GM23338 (cell line): ENCODE measurements around the gene RGS19. TPM values are rescaled to one million over a fixed set of nuclear protein-coding genes. Genes with fewer than 3 reads are reported as not detected.

Experiments used
- ATAC-seq: fragments of 200-7000 bp; cut with Tn5 transposase; 3 replicates; pipeline ENCODE4 v1.9.1; 2020
- DNase-seq: peaks from one replicate; pipeline ENCODE4 v3.0.0-alpha.2; 2015; ENCODE audit warnings: low spot score
- H2AFZ ChIP-seq: fragments of 200-600 bp; sonication (generic); 2 replicates; pipeline ENCODE4 v1.8.0; 2016; ENCODE audit warnings: antibody characterized with exemption, mild to moderate bottlenecking, moderate library complexity
- H3F3A ChIP-seq: fragments of 200-600 bp; sonication (generic); replicated peaks from 2 replicates; pipeline ENCODE4 v1.8.0; 2017; ENCODE audit warnings: antibody characterized with exemption, mixed run types, low read depth
- H3K27ac ChIP-seq: fragments of 200-600 bp; sonication (generic); 2 replicates; pipeline ENCODE4 v1.6.1; 2016; ENCODE audit warnings: low read depth
- H3K27me3 ChIP-seq: fragments of 200-600 bp; sonication (generic); 2 replicates; pipeline ENCODE4 v1.8.0; 2016; ENCODE audit warnings: mild to moderate bottlenecking, mixed run types, moderate library complexity; ENCODE audit not compliant: insufficient read depth
- H3K36me3 ChIP-seq: fragments of 200-600 bp; sonication (generic); 2 replicates; pipeline ENCODE4 v1.8.0; 2016; ENCODE audit warnings: mild to moderate bottlenecking; ENCODE audit not compliant: insufficient read depth
- H3K4me1 ChIP-seq: fragments of 200-600 bp; sonication (generic); 2 replicates; pipeline ENCODE4 v1.8.0; 2016; ENCODE audit warnings: mild to moderate bottlenecking, moderate library complexity; ENCODE audit not compliant: insufficient read depth
- H3K4me2 ChIP-seq: fragments of 200-600 bp; sonication (generic); 2 replicates; pipeline ENCODE4 v1.7.1; 2017; ENCODE audit warnings: mixed run types
- H3K4me3 ChIP-seq: fragments of 200-600 bp; sonication (generic); 2 replicates; pipeline ENCODE4 v1.6.1; 2016; ENCODE audit warnings: mixed run types
- H3K79me2 ChIP-seq: fragments of 200-600 bp; sonication (generic); replicated peaks from 2 replicates; pipeline ENCODE4 v1.8.0; 2017; ENCODE audit warnings: mild to moderate bottlenecking; ENCODE audit not compliant: insufficient read depth
- H3K9me2 ChIP-seq: fragments of 200-600 bp; sonication (generic); 2 replicates; pipeline ENCODE4 v1.8.0; 2017; ENCODE audit not compliant: insufficient read depth
- H4K20me1 ChIP-seq: fragments of 200-600 bp; sonication (generic); replicated peaks from 2 replicates; pipeline ENCODE4 v1.8.0; 2017; ENCODE audit warnings: mild to moderate bottlenecking; ENCODE audit not compliant: insufficient read depth
- H3K27ac Mint-ChIP-seq: 2 replicates; pipeline ENCODE4 v1.8.0; 2020; ENCODE audit warnings: inconsistent platforms, mild to moderate bottlenecking, moderate library complexity, mixed read lengths
- H3K27me3 Mint-ChIP-seq: 3 replicates; pipeline ENCODE4 v1.8.0; 2022; ENCODE audit warnings: low read depth, mild to moderate bottlenecking, moderate library complexity, mixed read lengths, inconsistent platforms; ENCODE audit not compliant: insufficient read depth, poor library complexity
- H3K36me3 Mint-ChIP-seq: 3 replicates; pipeline ENCODE4 v1.8.0; 2021; ENCODE audit warnings: low read depth, mild to moderate bottlenecking, inconsistent platforms, moderate library complexity, mixed read lengths
- H3K4me1 Mint-ChIP-seq: 3 replicates; pipeline ENCODE4 v1.8.0; 2020; ENCODE audit warnings: mild to moderate bottlenecking, inconsistent platforms, mixed read lengths
- H3K4me3 Mint-ChIP-seq: 3 replicates; pipeline ENCODE4 v1.8.0; 2021; ENCODE audit warnings: moderate library complexity, mild to moderate bottlenecking, inconsistent platforms, mixed read lengths
- H3K9me3 Mint-ChIP-seq: 3 replicates; pipeline ENCODE4 v1.8.0; 2020; ENCODE audit warnings: moderate library complexity, mild to moderate bottlenecking, inconsistent platforms, mixed read lengths
- CREB1 ChIP-seq: fragments of 250-450 bp; sonication (Bioruptor Pico); IDR thresholded peaks from 2 replicates; pipeline ENCODE4 v1.5.0; 2020; ENCODE audit warnings: low read depth, mild to moderate bottlenecking, moderate library complexity
- CTCF ChIP-seq, 2 experiments: fragments of 200-600 bp in 1 of 2; sonication (generic) in 1 of 2; conservative IDR thresholded peaks; 2 replicates each; pipeline versions ENCODE4 v1.5.1 to v1.6.1; 2016 to 2017; ENCODE audit warnings: antibody characterized with exemption in 2 of 2, low read depth in 2 of 2, mild to moderate bottlenecking in 2 of 2, moderate library complexity in 1 of 2
- EZH2 ChIP-seq: fragments of 200-600 bp; sonication (generic); IDR thresholded peaks from one replicate; pipeline ENCODE4 v1.8.0; 2017; ENCODE audit warnings: antibody characterized with exemption, mild to moderate bottlenecking, low read depth; ENCODE audit not compliant: unreplicated experiment
- EZH2phosphoT487 ChIP-seq: fragments of 200-600 bp; sonication (generic); IDR thresholded peaks from one replicate; pipeline ENCODE4 v1.8.1; 2018; ENCODE audit warnings: antibody characterized with exemption; ENCODE audit not compliant: unreplicated experiment
- JUNB ChIP-seq: IDR thresholded peaks from one replicate; pipeline ENCODE4 v1.6.1; 2016; ENCODE audit warnings: antibody characterized with exemption; ENCODE audit not compliant: unreplicated experiment
- NANOG ChIP-seq: IDR thresholded peaks from 2 replicates; pipeline ENCODE4 v1.6.1; 2016; ENCODE audit warnings: antibody characterized with exemption, borderline replicate concordance
- POLR2AphosphoS5 ChIP-seq: IDR thresholded peaks from 2 replicates; pipeline ENCODE4 v1.6.1; 2016; ENCODE audit warnings: antibody characterized with exemption, low read depth
- STAT1 ChIP-seq: IDR thresholded peaks from one replicate; pipeline ENCODE4 v1.6.1; 2016; ENCODE audit warnings: antibody characterized with exemption; ENCODE audit not compliant: unreplicated experiment
- ZNF114 ChIP-seq: fragments of 250-450 bp; sonication (Bioruptor Pico); IDR thresholded peaks from 2 replicates; pipeline ENCODE4 v1.5.0; 2020; ENCODE audit warnings: mild to moderate bottlenecking, moderate library complexity
- ZNF331 ChIP-seq: fragments of 250-450 bp; sonication (Bioruptor Pico); IDR thresholded peaks from 2 replicates; pipeline ENCODE4 v1.5.0; 2020; ENCODE audit warnings: low read depth, mild to moderate bottlenecking, moderate library complexity
- polyA plus RNA-seq: library from polyadenylated mRNA; unstranded; fragments of >200 nt; fragmentation: Nextera tagmentation; extraction: Ambion mirVana; gene quantifications from 2 replicates; pipeline ENCODE4 v1.2.1, GENCODE V29; 2016
- total RNA-seq: library from RNA; depleted of rRNA; stranded (reverse); fragments of >200 nt; shearing (Covaris generic); gene quantifications from 2 replicates; pipeline ENCODE4 v1.2.3, GENCODE V29; 2014
- TF ChIP-seq, protein P1 (sequence below): IDR thresholded peaks from one replicate; pipeline ENCODE4 v1.6.1; 2018; ENCODE audit warnings: antibody characterized with exemption; ENCODE audit not compliant: unreplicated experiment
- TF ChIP-seq, protein P2 (sequence below): IDR thresholded peaks from 2 replicates; pipeline ENCODE4 v1.6.1; 2016; ENCODE audit warnings: antibody characterized with exemption
- TF ChIP-seq, protein P3 (sequence below): fragments of 250-450 bp; sonication (Bioruptor Pico); IDR thresholded peaks from 2 replicates; pipeline ENCODE4 v1.5.0; 2020; ENCODE audit warnings: mild to moderate bottlenecking, moderate library complexity

RGS19 gene
- total and polyA plus RNA-seq, 2 experiments from 2014 or later = 13.1 to 19.7 TPM

- no peaks in the 10 kb centered on the region for H4K20me1 ChIP-seq
- Mint-ChIP-seq H3K36me3 (peaks cover 2% of the 10 kb centered on the region; the same call in 1 of the 3 replicates), H3K27me3 (peaks cover 11% of the 10 kb centered on the region), H3K4me1 (peaks cover 13% of the 10 kb centered on the region; the same call in 2 of the 3 replicates), H3K4me3 (no peak overlapping the region), H3K9me3 (no peaks in the 10 kb centered on the region), H3K27ac (no peak overlapping the region)
- no peak overlapping the region for H3K4me2 ChIP-seq
- peaks cover 3% of the 10 kb centered on the region; the same call in 1 of the 2 replicates for H3K27me3 ChIP-seq
- H3K4me3 ChIP-seq = no peak overlapping the region
- DNase-seq (no peak), ATAC-seq (no peak)
- H3F3A ChIP-seq = 0 out of 2 replicates have a peak, but pooled peaks cover 4% of the 10 kb centered on the region
- no peak overlapping the region for H3K27ac ChIP-seq
- H2AFZ ChIP-seq = no peak overlapping the region
- peaks cover 11% of the 10 kb centered on the region; the same call in 1 of the 2 replicates for H3K4me1 ChIP-seq
- TF ChIP-seq ZNF114 (CRISPR knock-in tag) (no peak), CTCF (conservative IDR thresholded peaks at IDR 0.05; ENCODE audit: low read depth in 2 of 2) (no peak), EZH2phosphoT487 (no peak), CREB1 (no peak), POLR2AphosphoS5 (no peak), STAT1 (no peak), EZH2 (no peak), ZNF331 (CRISPR knock-in tag) (no peak), NANOG (no peak), JUNB (no peak)
- TF ChIP-seq, protein P1, sequence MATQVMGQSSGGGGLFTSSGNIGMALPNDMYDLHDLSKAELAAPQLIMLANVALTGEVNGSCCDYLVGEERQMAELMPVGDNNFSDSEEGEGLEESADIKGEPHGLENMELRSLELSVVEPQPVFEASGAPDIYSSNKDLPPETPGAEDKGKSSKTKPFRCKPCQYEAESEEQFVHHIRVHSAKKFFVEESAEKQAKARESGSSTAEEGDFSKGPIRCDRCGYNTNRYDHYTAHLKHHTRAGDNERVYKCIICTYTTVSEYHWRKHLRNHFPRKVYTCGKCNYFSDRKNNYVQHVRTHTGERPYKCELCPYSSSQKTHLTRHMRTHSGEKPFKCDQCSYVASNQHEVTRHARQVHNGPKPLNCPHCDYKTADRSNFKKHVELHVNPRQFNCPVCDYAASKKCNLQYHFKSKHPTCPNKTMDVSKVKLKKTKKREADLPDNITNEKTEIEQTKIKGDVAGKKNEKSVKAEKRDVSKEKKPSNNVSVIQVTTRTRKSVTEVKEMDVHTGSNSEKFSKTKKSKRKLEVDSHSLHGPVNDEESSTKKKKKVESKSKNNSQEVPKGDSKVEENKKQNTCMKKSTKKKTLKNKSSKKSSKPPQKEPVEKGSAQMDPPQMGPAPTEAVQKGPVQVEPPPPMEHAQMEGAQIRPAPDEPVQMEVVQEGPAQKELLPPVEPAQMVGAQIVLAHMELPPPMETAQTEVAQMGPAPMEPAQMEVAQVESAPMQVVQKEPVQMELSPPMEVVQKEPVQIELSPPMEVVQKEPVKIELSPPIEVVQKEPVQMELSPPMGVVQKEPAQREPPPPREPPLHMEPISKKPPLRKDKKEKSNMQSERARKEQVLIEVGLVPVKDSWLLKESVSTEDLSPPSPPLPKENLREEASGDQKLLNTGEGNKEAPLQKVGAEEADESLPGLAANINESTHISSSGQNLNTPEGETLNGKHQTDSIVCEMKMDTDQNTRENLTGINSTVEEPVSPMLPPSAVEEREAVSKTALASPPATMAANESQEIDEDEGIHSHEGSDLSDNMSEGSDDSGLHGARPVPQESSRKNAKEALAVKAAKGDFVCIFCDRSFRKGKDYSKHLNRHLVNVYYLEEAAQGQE = no peak
- TF ChIP-seq, protein P2, sequence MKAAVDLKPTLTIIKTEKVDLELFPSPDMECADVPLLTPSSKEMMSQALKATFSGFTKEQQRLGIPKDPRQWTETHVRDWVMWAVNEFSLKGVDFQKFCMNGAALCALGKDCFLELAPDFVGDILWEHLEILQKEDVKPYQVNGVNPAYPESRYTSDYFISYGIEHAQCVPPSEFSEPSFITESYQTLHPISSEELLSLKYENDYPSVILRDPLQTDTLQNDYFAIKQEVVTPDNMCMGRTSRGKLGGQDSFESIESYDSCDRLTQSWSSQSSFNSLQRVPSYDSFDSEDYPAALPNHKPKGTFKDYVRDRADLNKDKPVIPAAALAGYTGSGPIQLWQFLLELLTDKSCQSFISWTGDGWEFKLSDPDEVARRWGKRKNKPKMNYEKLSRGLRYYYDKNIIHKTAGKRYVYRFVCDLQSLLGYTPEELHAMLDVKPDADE = no peak
- TF ChIP-seq, protein P3, sequence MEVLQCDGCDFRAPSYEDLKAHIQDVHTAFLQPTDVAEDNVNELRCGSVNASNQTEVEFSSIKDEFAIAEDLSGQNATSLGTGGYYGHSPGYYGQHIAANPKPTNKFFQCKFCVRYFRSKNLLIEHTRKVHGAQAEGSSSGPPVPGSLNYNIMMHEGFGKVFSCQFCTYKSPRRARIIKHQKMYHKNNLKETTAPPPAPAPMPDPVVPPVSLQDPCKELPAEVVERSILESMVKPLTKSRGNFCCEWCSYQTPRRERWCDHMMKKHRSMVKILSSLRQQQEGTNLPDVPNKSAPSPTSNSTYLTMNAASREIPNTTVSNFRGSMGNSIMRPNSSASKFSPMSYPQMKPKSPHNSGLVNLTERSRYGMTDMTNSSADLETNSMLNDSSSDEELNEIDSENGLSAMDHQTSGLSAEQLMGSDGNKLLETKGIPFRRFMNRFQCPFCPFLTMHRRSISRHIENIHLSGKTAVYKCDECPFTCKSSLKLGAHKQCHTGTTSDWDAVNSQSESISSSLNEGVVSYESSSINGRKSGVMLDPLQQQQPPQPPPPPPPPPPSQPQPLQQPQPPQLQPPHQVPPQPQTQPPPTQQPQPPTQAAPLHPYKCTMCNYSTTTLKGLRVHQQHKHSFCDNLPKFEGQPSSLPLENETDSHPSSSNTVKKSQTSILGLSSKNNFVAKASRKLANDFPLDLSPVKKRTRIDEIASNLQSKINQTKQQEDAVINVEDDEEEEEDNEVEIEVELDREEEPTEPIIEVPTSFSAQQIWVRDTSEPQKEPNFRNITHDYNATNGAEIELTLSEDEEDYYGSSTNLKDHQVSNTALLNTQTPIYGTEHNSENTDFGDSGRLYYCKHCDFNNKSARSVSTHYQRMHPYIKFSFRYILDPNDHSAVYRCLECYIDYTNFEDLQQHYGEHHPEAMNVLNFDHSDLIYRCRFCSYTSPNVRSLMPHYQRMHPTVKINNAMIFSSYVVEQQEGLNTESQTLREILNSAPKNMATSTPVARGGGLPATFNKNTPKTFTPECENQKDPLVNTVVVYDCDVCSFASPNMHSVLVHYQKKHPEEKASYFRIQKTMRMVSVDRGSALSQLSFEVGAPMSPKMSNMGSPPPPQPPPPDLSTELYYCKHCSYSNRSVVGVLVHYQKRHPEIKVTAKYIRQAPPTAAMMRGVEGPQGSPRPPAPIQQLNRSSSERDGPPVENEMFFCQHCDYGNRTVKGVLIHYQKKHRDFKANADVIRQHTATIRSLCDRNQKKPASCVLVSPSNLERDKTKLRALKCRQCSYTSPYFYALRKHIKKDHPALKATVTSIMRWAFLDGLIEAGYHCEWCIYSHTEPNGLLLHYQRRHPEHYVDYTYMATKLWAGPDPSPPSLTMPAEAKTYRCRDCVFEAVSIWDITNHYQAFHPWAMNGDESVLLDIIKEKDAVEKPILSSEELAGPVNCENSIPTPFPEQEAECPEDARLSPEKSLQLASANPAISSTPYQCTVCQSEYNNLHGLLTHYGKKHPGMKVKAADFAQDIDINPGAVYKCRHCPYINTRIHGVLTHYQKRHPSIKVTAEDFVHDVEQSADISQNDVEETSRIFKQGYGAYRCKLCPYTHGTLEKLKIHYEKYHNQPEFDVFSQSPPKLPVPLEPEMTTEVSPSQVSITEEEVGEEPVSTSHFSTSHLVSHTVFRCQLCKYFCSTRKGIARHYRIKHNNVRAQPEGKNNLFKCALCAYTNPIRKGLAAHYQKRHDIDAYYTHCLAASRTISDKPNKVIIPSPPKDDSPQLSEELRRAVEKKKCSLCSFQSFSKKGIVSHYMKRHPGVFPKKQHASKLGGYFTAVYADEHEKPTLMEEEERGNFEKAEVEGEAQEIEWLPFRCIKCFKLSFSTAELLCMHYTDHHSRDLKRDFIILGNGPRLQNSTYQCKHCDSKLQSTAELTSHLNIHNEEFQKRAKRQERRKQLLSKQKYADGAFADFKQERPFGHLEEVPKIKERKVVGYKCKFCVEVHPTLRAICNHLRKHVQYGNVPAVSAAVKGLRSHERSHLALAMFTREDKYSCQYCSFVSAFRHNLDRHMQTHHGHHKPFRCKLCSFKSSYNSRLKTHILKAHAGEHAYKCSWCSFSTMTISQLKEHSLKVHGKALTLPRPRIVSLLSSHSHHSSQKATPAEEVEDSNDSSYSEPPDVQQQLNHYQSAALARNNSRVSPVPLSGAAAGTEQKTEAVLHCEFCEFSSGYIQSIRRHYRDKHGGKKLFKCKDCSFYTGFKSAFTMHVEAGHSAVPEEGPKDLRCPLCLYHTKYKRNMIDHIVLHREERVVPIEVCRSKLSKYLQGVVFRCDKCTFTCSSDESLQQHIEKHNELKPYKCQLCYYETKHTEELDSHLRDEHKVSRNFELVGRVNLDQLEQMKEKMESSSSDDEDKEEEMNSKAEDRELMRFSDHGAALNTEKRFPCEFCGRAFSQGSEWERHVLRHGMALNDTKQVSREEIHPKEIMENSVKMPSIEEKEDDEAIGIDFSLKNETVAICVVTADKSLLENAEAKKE (CRISPR knock-in tag) = no peak
- H3K36me3 ChIP-seq = no peaks in the 10 kb centered on the region
- no peaks in the 10 kb centered on the region for H3K79me2 ChIP-seq
- H3K9me2 ChIP-seq = no peaks in the 10 kb centered on the region
These were observed 3.8 kb downstream of the RGS19 start for GRCh38 chr20:64075556-64075955.
